Trophoblast cell (in vitro differentiated cells and primary cell): Measurements from ENCODE around the gene LRP3.

ENCODE experiments used
- DNase-seq, 2 donors: peaks; one replicate each; pipeline ENCODE4 v3.0.0-alpha.2; 2016
- H2AFZ ChIP-seq: 2 replicates; pipeline ENCODE4 v1.6.1; 2013; ENCODE audit warnings: low read length, moderate library complexity, mild to moderate bottlenecking; ENCODE audit not compliant: insufficient read depth, poor library complexity
- H2AK5ac ChIP-seq: 2 replicates; pipeline ENCODE4 v1.6.1; 2013; ENCODE audit warnings: mild to moderate bottlenecking, low read length
- H2BK120ac ChIP-seq: 2 replicates; pipeline ENCODE4 v1.6.1; 2013; ENCODE audit warnings: low read length, mild to moderate bottlenecking, moderate library complexity; ENCODE audit not compliant: insufficient read depth, poor library complexity
- H2BK12ac ChIP-seq: 2 replicates; pipeline ENCODE4 v1.6.1; 2013; ENCODE audit warnings: mild to moderate bottlenecking, low read length, moderate library complexity
- H2BK5ac ChIP-seq: 2 replicates; pipeline ENCODE4 v1.6.1; 2013; ENCODE audit warnings: low read length, low read depth, moderate library complexity, mild to moderate bottlenecking; ENCODE audit not compliant: poor library complexity
- H3K14ac ChIP-seq: 2 replicates; pipeline ENCODE4 v1.6.1; 2013; ENCODE audit warnings: mild to moderate bottlenecking, low read length
- H3K18ac ChIP-seq: 2 replicates; pipeline ENCODE4 v1.6.1; 2013; ENCODE audit warnings: mild to moderate bottlenecking, low read length
- H3K23ac ChIP-seq: 2 replicates; pipeline ENCODE4 v1.6.1; 2013; ENCODE audit warnings: low read length
- H3K27ac ChIP-seq: 2 replicates; pipeline ENCODE4 v1.5.1; 2013; ENCODE audit warnings: low read depth, mild to moderate bottlenecking, inconsistent platforms, low read length, moderate library complexity
- H3K27me3 ChIP-seq: 2 replicates; pipeline ENCODE4 v1.6.1; 2013; ENCODE audit warnings: inconsistent platforms, mild to moderate bottlenecking, low read length, moderate library complexity; ENCODE audit not compliant: insufficient read depth
- H3K36me3 ChIP-seq, 2 experiments: 1 replicate in 1 of 2; 2 replicates in 1 of 2; pipeline ENCODE4 v1.6.1; 2013; ENCODE audit warnings: low read length in 2 of 2, mild to moderate bottlenecking in 2 of 2, moderate library complexity in 1 of 2; ENCODE audit not compliant: insufficient read depth in 2 of 2, control insufficient read depth in 1 of 2
- H3K4ac ChIP-seq: 2 replicates; pipeline ENCODE4 v1.6.1; 2013; ENCODE audit warnings: low read depth, mild to moderate bottlenecking, low read length, moderate library complexity
- H3K4me1 ChIP-seq, 2 experiments: 1 replicate in 1 of 2; 2 replicates in 1 of 2; pipeline ENCODE4 v1.6.1; 2013; ENCODE audit warnings: low read length in 2 of 2, mild to moderate bottlenecking in 2 of 2, moderate library complexity in 1 of 2; ENCODE audit not compliant: insufficient read depth in 2 of 2, control insufficient read depth in 1 of 2
- H3K4me2 ChIP-seq: 2 replicates; pipeline ENCODE4 v1.6.1; 2013; ENCODE audit warnings: inconsistent platforms, mild to moderate bottlenecking, low read length, moderate library complexity
- H3K4me3 ChIP-seq: 2 replicates; pipeline ENCODE4 v1.5.1; 2013; ENCODE audit warnings: mild to moderate bottlenecking, low read depth, low read length, inconsistent platforms
- H3K79me1 ChIP-seq: one replicate; pipeline ENCODE4 v1.6.1; 2013; ENCODE audit warnings: low read length
- H3K79me2 ChIP-seq: 2 replicates; pipeline ENCODE4 v1.6.1; 2013; ENCODE audit warnings: low read length, mild to moderate bottlenecking; ENCODE audit not compliant: control insufficient read depth, insufficient read depth, poor library complexity
- H3K9ac ChIP-seq: 2 replicates; pipeline ENCODE4 v1.6.1; 2013; ENCODE audit warnings: mild to moderate bottlenecking, low read length
- H3K9me3 ChIP-seq: 2 replicates; pipeline ENCODE4 v1.6.1; 2013; ENCODE audit warnings: low read depth, mild to moderate bottlenecking, control low read depth, inconsistent platforms, low read length; ENCODE audit not compliant: insufficient read depth
- H4K12ac ChIP-seq: 2 replicates; pipeline ENCODE4 v1.6.1; 2013; ENCODE audit warnings: low read depth, mild to moderate bottlenecking, low read length, moderate library complexity
- H4K8ac ChIP-seq: 2 replicates; pipeline ENCODE4 v1.6.1; 2013; ENCODE audit warnings: low read depth, mild to moderate bottlenecking, low read length, moderate library complexity
- H4K91ac ChIP-seq: one replicate; pipeline ENCODE4 v1.6.1; 2013; ENCODE audit warnings: low read depth, mild to moderate bottlenecking, low read length, moderate library complexity
- WGBS: extraction: QIAGEN DNeasy Blood & Tissue Kit; methylation state at CpG from one replicate; pipeline ENCODE4 v1.1.7; 2013; ENCODE audit warnings: missing lambda C conversion rate; ENCODE audit not compliant: insufficient read length, insufficient coverage; ENCODE audit errors: extremely low coverage; 5-methylcytosine and 5-hydroxymethylcytosine counted together

Gene LRP3

DNA sequence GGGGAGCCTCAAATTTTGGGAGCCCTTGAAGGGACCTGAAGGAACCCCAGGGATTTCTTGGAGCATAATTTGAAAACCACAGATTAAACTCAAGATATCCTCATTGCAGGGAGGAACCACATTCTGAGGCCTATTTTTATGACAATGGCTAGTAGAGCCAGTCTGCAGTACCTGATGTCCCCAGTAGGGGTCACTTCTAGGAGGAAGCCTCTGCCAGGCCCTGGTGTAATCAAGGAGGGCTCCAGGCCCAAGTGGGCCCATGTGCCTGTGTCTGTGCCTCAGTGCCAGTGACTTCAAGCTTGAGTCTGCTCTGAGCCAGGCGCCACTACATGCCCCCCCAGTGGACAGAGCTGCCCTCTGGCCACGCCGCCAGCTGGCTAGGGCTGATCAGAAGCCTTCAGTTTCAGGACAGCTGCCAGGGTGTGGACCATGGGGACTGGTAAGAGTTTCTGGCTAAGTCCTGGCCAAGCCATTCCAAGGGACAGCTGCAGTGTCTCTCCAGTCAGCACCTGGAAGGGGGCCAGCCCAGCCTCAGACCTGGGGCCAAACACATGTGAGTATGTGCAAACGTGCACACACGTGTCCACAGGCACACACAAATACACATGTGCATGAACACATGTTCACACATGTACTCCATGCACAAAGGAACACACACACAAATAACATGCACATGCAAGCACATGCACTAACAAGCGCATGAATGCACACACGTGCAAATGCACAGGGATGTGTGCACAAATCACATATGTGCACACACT lies 52.0 kb downstream of the LRP3 start:
- DNase-seq: peak in 1 of 2 donors; percentile 62
- no CpG with 5 or more reads among the region's 7 CpGs for WGBS

GRCh38 chr19:33246709-33247440 lies 52.7 kb downstream of the LRP3 start:
- no peak overlapping the region for H3K18ac ChIP-seq
- no peak overlapping the region for H3K4ac ChIP-seq
- no peak overlapping the region for H3K4me2 ChIP-seq
- no peak overlapping the region for H2BK5ac ChIP-seq
- no peak overlapping the region for H3K14ac ChIP-seq
- no peak overlapping the region for H3K4me3 ChIP-seq
- no peak for DNase-seq
- no peaks in the 10 kb centered on the region for H3K79me2 ChIP-seq
- H3K23ac ChIP-seq: no peak overlapping the region
- H2AK5ac ChIP-seq: no peak overlapping the region
- H4K12ac ChIP-seq: no peak overlapping the region
- WGBS: no CpG with 5 or more reads among the region's 7 CpGs
- H2BK120ac ChIP-seq: no peak overlapping the region
- H3K36me3 ChIP-seq: no peaks in the 10 kb centered on the region
- no peaks in the 10 kb centered on the region for H3K27me3 ChIP-seq
- H3K27ac ChIP-seq: no peak overlapping the region
- H3K9me3 ChIP-seq: peaks cover 14% of the 10 kb centered on the region
- no peak overlapping the region for H2AFZ ChIP-seq
- H3K4me1 ChIP-seq: peaks cover 8 to 9% of the 10 kb centered on the region in 2 experiments
- H3K9ac ChIP-seq: no peak overlapping the region
- H4K91ac ChIP-seq: no peak overlapping the region
- H2BK12ac ChIP-seq: no peak overlapping the region
- H4K8ac ChIP-seq: no peak overlapping the region
- peaks cover 7% of the 10 kb centered on the region for H3K79me1 ChIP-seq

More for the DNA sequence above, 52.0 kb downstream of the LRP3 start:
- H2BK12ac ChIP-seq: no peak overlapping the region
- no peak overlapping the region for H2BK120ac ChIP-seq
- no peaks in the 10 kb centered on the region for H3K36me3 ChIP-seq
- no peak overlapping the region for H3K4ac ChIP-seq
- H4K91ac ChIP-seq: no peak overlapping the region
- H3K4me1 ChIP-seq: peaks cover 2 to 3% of the 10 kb centered on the region in 2 experiments
- peaks cover 14% of the 10 kb centered on the region for H3K9me3 ChIP-seq
- no peak overlapping the region for H3K4me3 ChIP-seq
- H3K27ac ChIP-seq: no peak overlapping the region
- H3K4me2 ChIP-seq: no peak overlapping the region
- H2AK5ac ChIP-seq: no peak overlapping the region
- H3K9ac ChIP-seq: no peak overlapping the region
- H3K79me2 ChIP-seq: no peaks in the 10 kb centered on the region
- H4K12ac ChIP-seq: no peak overlapping the region
- no peak overlapping the region for H3K18ac ChIP-seq
- H2BK5ac ChIP-seq: no peak overlapping the region
- H3K79me1 ChIP-seq: peaks cover 7% of the 10 kb centered on the region
- H3K23ac ChIP-seq: no peak overlapping the region
- H3K14ac ChIP-seq: no peak overlapping the region
- no peaks in the 10 kb centered on the region for H3K27me3 ChIP-seq
- H2AFZ ChIP-seq: no peak overlapping the region
- no peak overlapping the region for H4K8ac ChIP-seq

GRCh38 chr19:33247441-33247819 lies 53.3 kb downstream of the LRP3 start:
- DNase-seq: no peak
- Histone ChIP-seq H3K9ac (no peak overlapping the region), H2BK12ac (no peak overlapping the region), H3K4me2 (no peak overlapping the region), H3K4me3 (no peak overlapping the region), H3K36me3 (no peaks in the 10 kb centered on the region), H3K14ac (no peak overlapping the region), H3K79me2 (no peaks in the 10 kb centered on the region), H2AFZ (no peak overlapping the region), H3K27me3 (no peaks in the 10 kb centered on the region), H2AK5ac (no peak overlapping the region), H3K79me1 (peaks cover 7% of the 10 kb centered on the region), H4K8ac (no peak overlapping the region), H3K23ac (no peak overlapping the region), H4K91ac (no peak overlapping the region), H3K18ac (no peak overlapping the region), H4K12ac (no peak overlapping the region), H3K9me3 (peaks cover 14% of the 10 kb centered on the region), H3K4ac (no peak overlapping the region), H3K4me1 (peaks cover 8 to 9% of the 10 kb centered on the region in 2 experiments), H2BK5ac (no peak overlapping the region), H3K27ac (no peak overlapping the region), H2BK120ac (no peak overlapping the region)
- no CpG with 5 or more reads among the region's 1 CpG for WGBS

DNA sequence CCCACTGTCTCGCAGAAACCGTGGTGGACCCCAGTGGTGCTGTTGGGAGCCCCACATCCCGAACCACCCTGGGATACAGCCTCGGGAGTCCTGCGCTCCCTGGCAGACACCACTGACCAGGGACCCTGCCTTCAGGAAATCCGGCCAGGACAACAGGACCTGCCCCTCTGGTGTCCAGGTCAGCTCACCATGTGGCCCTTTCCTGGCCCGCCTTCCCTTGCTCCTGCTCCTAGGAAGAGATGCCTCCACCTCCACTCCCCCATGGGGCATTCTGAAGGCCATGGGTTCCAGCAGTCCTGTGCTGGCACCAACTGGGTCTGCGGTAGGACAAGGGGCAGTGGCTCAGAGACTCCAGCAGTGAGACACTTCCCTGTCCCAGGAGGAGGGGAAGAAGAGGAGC lies 54.0 kb downstream of the LRP3 start:
- no peaks in the 10 kb centered on the region for H3K27me3 ChIP-seq
- no peaks in the 10 kb centered on the region for H3K36me3 ChIP-seq
- no peak overlapping the region for H3K18ac ChIP-seq
- H3K23ac ChIP-seq: no peak overlapping the region
- no peak overlapping the region for H3K4me2 ChIP-seq
- no peak overlapping the region for H3K27ac ChIP-seq
- no peak overlapping the region for H3K4ac ChIP-seq
- peak overlapping the region; percentile 50 for H2AK5ac ChIP-seq
- no peak overlapping the region for H3K9ac ChIP-seq
- H3K4me1 ChIP-seq: peaks cover 8 to 9% of the 10 kb centered on the region in 2 experiments
- H2BK12ac ChIP-seq: peak overlapping the region; percentile 41
- H4K12ac ChIP-seq: no peak overlapping the region
- DNase-seq: no peak
- no peak overlapping the region for H3K4me3 ChIP-seq
- no peak overlapping the region for H2AFZ ChIP-seq
- peak overlapping the region; percentile 41 for H4K91ac ChIP-seq
- H3K79me1 ChIP-seq: peaks cover 7% of the 10 kb centered on the region
- peak overlapping the region; percentile 25 for H3K14ac ChIP-seq
- no CpG with 5 or more reads among the region's 8 CpGs for WGBS
- H4K8ac ChIP-seq: no peak overlapping the region
- no peak overlapping the region for H2BK5ac ChIP-seq
- H2BK120ac ChIP-seq: peak overlapping the region; percentile 20
- H3K9me3 ChIP-seq: peaks cover 14% of the 10 kb centered on the region
- no peaks in the 10 kb centered on the region for H3K79me2 ChIP-seq
